ENCODE measurements around the gene TMEM204.

GRCh38 chr16:1561266-1561665 lies 27.8 kb downstream of the TMEM204 start:
- TF ChIP-seq POLR2A (IDR thresholded peaks at IDR 0.05; ENCODE audit: low read depth, low read length), result no peak
- no peak for TF ChIP-seq POLR2AphosphoS5 (IDR thresholded peaks at IDR 0.05; ENCODE audit: low read depth, low read length)
